Gastrocnemius medialis (tissue), 4 donors: ENCODE results near the gene FGF6. TPM values are rescaled to one million over a fixed set of nuclear protein-coding genes. Genes with fewer than 3 reads are reported as not detected.

ENCODE experiments used
- ATAC-seq, 2 donors: fragments of 150-250 bp; one replicate each; pipeline ENCODE4 v1.9.1; 2016
- DNase-seq, 2 donors: peaks; one replicate each; pipeline ENCODE4 v3.0.0-alpha.2; 2019
- H3K27ac ChIP-seq, 4 donors: fragments of 200-600 bp; sonication (generic); 1 replicate in 1 of 4; 2 replicates in 3 of 4; pipeline ENCODE4 v1.5.1; 2016 to 2018; ENCODE audit warnings: mild to moderate bottlenecking in 2 of 4, moderate library complexity in 1 of 4
- H3K27me3 ChIP-seq, 3 donors: fragments of 200-600 bp; sonication (generic) in 2 of 3; 1 replicate in 1 of 3; 2 replicates in 2 of 3; pipeline versions ENCODE4 v1.5.1 to v1.6.0; 2016 to 2019; ENCODE audit warnings: mild to moderate bottlenecking in 1 of 3, moderate library complexity in 1 of 3
- H3K36me3 ChIP-seq, 2 donors: fragments of 200-600 bp; sonication (generic) in 1 of 2; one replicate each; pipeline ENCODE4 v1.5.1; 2017 to 2018
- H3K4me1 ChIP-seq, 2 donors: fragments of 200-600 bp; sonication (generic) in 1 of 2; one replicate each; pipeline ENCODE4 v1.5.1; 2016 to 2017; ENCODE audit warnings: mild to moderate bottlenecking in 2 of 2
- H3K4me3 ChIP-seq, 4 donors: fragments of 200-600 bp; sonication (generic) in 3 of 4; 1 replicate in 1 of 4; 2 replicates in 3 of 4; pipeline ENCODE4 v1.5.1; 2016 to 2019; ENCODE audit warnings: mild to moderate bottlenecking in 2 of 4
- H3K9me3 ChIP-seq, 3 donors: fragments of 200-600 bp; sonication (generic) in 2 of 3; 1 replicate in 1 of 3; 2 replicates in 2 of 3; pipeline ENCODE4 v1.5.1; 2016 to 2019
- CTCF ChIP-seq, 5 experiments: fragments of 450-650 bp in 3 of 5; fragments of 200-600 bp in 2 of 5; sonication (generic) in 2 of 5; IDR thresholded peaks in 4 of 5; conservative IDR thresholded peaks in 1 of 5; 1 replicate in 4 of 5; 2 replicates in 1 of 5; pipeline ENCODE4 v1.5.1; 2016 to 2019; ENCODE audit warnings: antibody characterized with exemption in 5 of 5, mild to moderate bottlenecking in 3 of 5, moderate library complexity in 3 of 5
- POLR2A ChIP-seq, 2 donors: fragments of 450-650 bp; IDR thresholded peaks; one replicate each; pipeline ENCODE4 v1.6.1; 2017; ENCODE audit warnings: antibody characterized with exemption in 2 of 2, mild to moderate bottlenecking in 2 of 2, moderate library complexity in 2 of 2
- in situ Hi-C, 4 donors: fragments of 200-750 bp; cut with MboI; loops; one replicate each; pipeline versions ENCODE4 v1.15.0 to v1.8.0; 2017; ENCODE audit warnings: low sequenced_read_pairs in 4 of 4
- intact Hi-C: fragments of 100-400 bp; cut with DNase I; formaldehyde crosslinking; loops from one replicate; pipeline ENCODE4 v1.15.1; 2023; ENCODE audit warnings: low total_unique reads
- total RNA-seq, 4 donors: library from RNA; depleted of rRNA; stranded (reverse); fragments of >200 nt; gene quantifications; one replicate each; pipeline versions ENCODE4 v1.1.0 to v1.2.3, GENCODE V29; 2016

FGF6 gene
- total RNA-seq, 4 donors from 2014 or later = 0.73 to 5.9 (median 2.2) TPM; not detected in 1

GRCh38 chr12:4420138-4420670 is 25.4 kb downstream of the FGF6 start:
- in situ Hi-C loops = no loop called here
- DNase-seq = no peak
- intact Hi-C loops = loop anchor here (5.0 kb wide), 1 partner anchor 113 kb away; no protein-coding TSS in a partner anchor
- Histone ChIP-seq H3K27me3 (peaks cover 15 to 19% (median 18%) of the 10 kb centered on the region in 3 donors), H3K9me3 (no peaks in the 10 kb centered on the region), H3K4me1 (peaks cover 0 to 6% of the 10 kb centered on the region in 2 donors), H3K36me3 (no peaks in the 10 kb centered on the region), H3K4me3 (no peak overlapping the region), H3K27ac (no peak overlapping the region)
- no peak for ATAC-seq
- TF ChIP-seq POLR2A (IDR thresholded peaks at IDR 0.05) (no peak), CTCF (IDR thresholded peaks at IDR 0.05 in 4 of 5, conservative IDR thresholded peaks at IDR 0.05 in 1 of 5) (no peak)

- H3K27me3 ChIP-seq = peaks cover 18 to 20% (median 19%) of the 10 kb centered on the region in 3 donors
- in situ Hi-C loops = loop anchor here in 1 of 4 donors (10.0 kb wide), 1 partner anchor 106 kb away; no protein-coding TSS in a partner anchor
- H3K4me1 ChIP-seq = peaks cover 0 to 8% of the 10 kb centered on the region in 2 donors
- no peaks in the 10 kb centered on the region for H3K36me3 ChIP-seq
- DNase-seq = no peak
- no peak overlapping the region for H3K4me3 ChIP-seq
- intact Hi-C loops = no loop called here
- no peaks in the 10 kb centered on the region for H3K9me3 ChIP-seq
- TF ChIP-seq CTCF (IDR thresholded peaks at IDR 0.05 in 4 of 5, conservative IDR thresholded peaks at IDR 0.05 in 1 of 5) (no peak), POLR2A (IDR thresholded peaks at IDR 0.05) (no peak)
- no peak for ATAC-seq
- no peak overlapping the region for H3K27ac ChIP-seq
Measured at GRCh38 chr12:4418913-4419312, 26.7 kb downstream of the FGF6 start.

GRCh38 chr12:4417936-4418335 is 27.7 kb downstream of the FGF6 start:
- Histone ChIP-seq H3K4me1 (peaks cover 0 to 8% of the 10 kb centered on the region in 2 donors), H3K4me3 (no peak overlapping the region), H3K9me3 (no peaks in the 10 kb centered on the region), H3K36me3 (no peaks in the 10 kb centered on the region), H3K27me3 (peaks cover 18 to 20% (median 19%) of the 10 kb centered on the region in 3 donors), H3K27ac (no peak overlapping the region)
- no peak for ATAC-seq
- in situ Hi-C loops (loop anchor here in 1 of 4 donors (10.0 kb wide), 1 partner anchor 107 kb away; no protein-coding TSS in a partner anchor), intact Hi-C loops (no loop called here)
- TF ChIP-seq CTCF (IDR thresholded peaks at IDR 0.05 in 4 of 5, conservative IDR thresholded peaks at IDR 0.05 in 1 of 5) = no peak
- TF ChIP-seq POLR2A (IDR thresholded peaks at IDR 0.05) = no peak
- DNase-seq = no peak

- peaks cover 18 to 20% (median 19%) of the 10 kb centered on the region in 3 donors for H3K27me3 ChIP-seq
- H3K27ac ChIP-seq = no peak overlapping the region
- H3K36me3 ChIP-seq = no peaks in the 10 kb centered on the region
- no peaks in the 10 kb centered on the region for H3K9me3 ChIP-seq
- no peak for ATAC-seq
- no peak for DNase-seq
- no peak overlapping the region for H3K4me3 ChIP-seq
- intact Hi-C loops = no loop called here
- peaks cover 0 to 8% of the 10 kb centered on the region in 2 donors for H3K4me1 ChIP-seq
- no peak for TF ChIP-seq CTCF (IDR thresholded peaks at IDR 0.05 in 4 of 5, conservative IDR thresholded peaks at IDR 0.05 in 1 of 5)
- TF ChIP-seq POLR2A (IDR thresholded peaks at IDR 0.05) = no peak
- in situ Hi-C loops = loop anchor here in 1 of 4 donors (10.0 kb wide), 1 partner anchor 107 kb away; no protein-coding TSS in a partner anchor
Measured at GRCh38 chr12:4417455-4417854, 28.2 kb downstream of the FGF6 start.
